NT2/D1 (cell line): Measurements from ENCODE around the gene KRT6C.

Experiments used
- DNase-seq: peaks from one replicate; pipeline ENCODE4 v3.0.0-alpha.2; 2011; ENCODE audit warnings: low read depth, low spot score
- H3K27me3 ChIP-seq: 2 replicates; pipeline ENCODE4 v1.6.0; 2011; ENCODE audit warnings: mild to moderate bottlenecking; ENCODE audit not compliant: insufficient read length, insufficient read depth
- H3K36me3 ChIP-seq: 2 replicates; pipeline ENCODE4 v1.6.1; 2011; ENCODE audit warnings: mild to moderate bottlenecking, low read length, mixed read lengths; ENCODE audit not compliant: insufficient read depth, insufficient read length
- H3K4me1 ChIP-seq: 2 replicates; pipeline ENCODE4 v1.5.1; 2011; ENCODE audit not compliant: insufficient read depth, insufficient read length
- H3K4me3 ChIP-seq: 2 replicates; pipeline ENCODE4 v1.5.1; 2011; ENCODE audit warnings: low read depth; ENCODE audit not compliant: insufficient read length
- H3K9ac ChIP-seq: 2 replicates; pipeline ENCODE4 v1.6.0; 2011; ENCODE audit warnings: low read depth; ENCODE audit not compliant: insufficient read length
- H3K9me3 ChIP-seq: 2 replicates; pipeline ENCODE4 v1.5.1; 2011; ENCODE audit warnings: mild to moderate bottlenecking, low read length; ENCODE audit not compliant: insufficient read depth
- SUZ12 ChIP-seq: IDR thresholded peaks from 2 replicates; pipeline ENCODE4 v1.6.1; 2011; ENCODE audit not compliant: insufficient read length, insufficient read depth; ENCODE audit errors: extremely low read depth
- YY1 ChIP-seq: IDR thresholded peaks from 2 replicates; pipeline ENCODE4 v1.6.1; 2011; ENCODE audit not compliant: insufficient read length, insufficient read depth
- ZNF274 ChIP-seq: IDR thresholded peaks from 2 replicates; pipeline ENCODE4 v1.6.1; 2011; ENCODE audit warnings: mild to moderate bottlenecking, low read depth, low read length

Gene KRT6C

DNA sequence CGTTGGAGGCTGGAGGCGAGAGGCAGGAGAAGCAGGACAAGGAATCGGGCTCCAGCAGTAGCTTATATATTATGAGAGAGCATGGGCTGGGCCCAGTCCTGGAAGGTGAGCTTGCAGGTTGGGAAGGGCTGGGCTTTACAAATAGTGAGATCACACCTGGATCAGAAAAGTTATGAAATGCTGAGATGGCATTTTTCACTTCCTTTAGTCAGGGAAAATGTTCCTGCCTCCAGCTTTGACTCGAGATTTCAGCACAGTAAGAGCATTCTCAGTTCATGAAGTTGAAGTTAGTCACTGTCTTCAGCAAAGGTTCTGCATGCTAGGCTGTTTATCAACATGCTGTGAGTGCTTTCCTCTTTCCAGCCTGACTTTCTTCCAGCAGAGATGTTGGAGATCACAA, at the start of gene KRT6C:
KRT6C (minus strand) TSS at position 38 of the 400 bp plus-strand sequence. CDS start 68 bp downstream, outside the sequence.
- DNase-seq = no peak
- Histone ChIP-seq H3K4me3 (no peak within 1 kb of the TSS), H3K4me1 (no peaks in the 10 kb centered on the region)

DNA sequence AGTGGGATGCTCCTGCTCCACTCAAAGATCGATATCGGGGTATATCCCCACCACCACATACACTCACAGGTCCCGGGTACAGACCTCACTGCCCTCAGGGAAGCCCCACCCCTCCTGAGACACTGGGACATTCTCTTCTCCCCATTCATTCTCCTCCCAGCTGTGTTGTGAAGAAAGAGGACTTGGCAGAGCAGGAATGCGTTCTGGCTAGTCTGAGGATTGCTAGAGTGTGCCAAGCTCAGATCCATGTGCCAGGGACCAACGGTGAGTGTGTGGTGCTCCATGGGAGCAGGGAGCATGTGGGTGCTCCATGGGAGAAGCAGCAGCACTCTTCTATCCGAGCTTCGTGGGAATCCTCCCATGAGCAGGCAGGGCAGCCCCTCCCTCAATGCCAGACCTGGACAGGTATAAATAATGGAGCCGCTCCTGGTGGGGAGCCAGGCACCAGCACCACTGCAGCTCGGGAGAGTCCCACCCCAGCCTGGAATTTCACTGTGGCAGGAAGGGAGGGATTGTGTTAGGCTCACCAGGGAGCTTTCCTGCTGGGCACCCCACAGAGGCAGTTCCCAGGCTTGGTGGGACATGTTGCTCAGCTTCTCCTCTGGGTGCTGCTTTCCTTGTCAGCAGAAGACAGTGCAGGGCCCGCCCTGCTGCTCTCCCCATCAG, 48.9 kb upstream of the KRT6C start:
- no peaks in the 10 kb centered on the region for H3K36me3 ChIP-seq
- no peaks in the 10 kb centered on the region for H3K27me3 ChIP-seq
- TF ChIP-seq YY1 (no peak), SUZ12 (no peak), ZNF274 (no peak)
- H3K4me3 ChIP-seq = no peak overlapping the region
- H3K9ac ChIP-seq = no peak overlapping the region
- H3K9me3 ChIP-seq = no peaks in the 10 kb centered on the region
- peaks cover 25% of the 10 kb centered on the region for H3K4me1 ChIP-seq
- DNase-seq = no peak

More for the DNA sequence above, at the start of gene KRT6C:
- Histone ChIP-seq H3K36me3 (no peaks in the 10 kb centered on the region), H3K9me3 (peaks cover 32% of the 10 kb centered on the region; the same call in 1 of the 2 replicates), H3K9ac (no peak within 1 kb of the TSS), H3K27me3 (no peaks in the 10 kb centered on the region)
- TF ChIP-seq SUZ12 (no peak), ZNF274 (no peak), YY1 (no peak)

DNA sequence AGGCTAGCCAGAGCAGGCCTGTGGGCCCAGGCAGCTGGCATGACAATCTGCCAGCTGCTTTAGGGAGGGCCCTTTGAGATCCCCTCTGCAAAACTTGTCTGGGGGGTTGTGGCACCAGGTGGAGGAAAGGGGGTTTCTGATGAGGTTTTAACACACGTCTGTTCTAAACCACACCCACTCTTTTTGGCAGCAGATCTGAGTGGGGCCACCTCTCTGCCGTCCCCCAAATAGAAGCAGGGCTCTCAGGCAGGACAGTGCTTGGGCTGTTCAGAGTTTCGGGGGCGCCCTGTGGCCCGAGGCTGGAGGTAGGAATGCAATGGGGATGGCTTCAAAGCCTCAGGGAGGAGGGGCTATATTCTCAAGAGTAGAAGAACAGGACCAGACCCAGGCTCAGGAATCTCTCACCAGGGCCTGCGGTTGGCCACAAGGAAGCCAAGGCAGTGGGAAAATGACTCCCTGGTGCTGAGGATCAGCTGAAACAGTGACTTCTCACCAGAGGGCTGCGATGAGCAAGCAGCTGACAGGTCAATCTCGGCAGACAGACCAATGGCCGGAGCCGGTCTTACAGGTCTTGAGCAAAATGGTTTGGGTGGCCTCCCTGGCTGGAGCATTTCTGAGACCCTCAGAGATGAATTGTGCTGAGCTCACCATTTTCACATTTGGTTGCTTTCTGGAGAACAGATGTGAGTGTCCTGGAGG, 48.1 kb upstream of the KRT6C start:
- H3K27me3 ChIP-seq = no peaks in the 10 kb centered on the region
- H3K9me3 ChIP-seq = no peaks in the 10 kb centered on the region
- no peaks in the 10 kb centered on the region for H3K36me3 ChIP-seq
- H3K4me3 ChIP-seq = no peak overlapping the region
- DNase-seq = no peak
- TF ChIP-seq ZNF274 = no peak
- no peak for TF ChIP-seq YY1
- H3K9ac ChIP-seq = no peak overlapping the region
- H3K4me1 ChIP-seq = peaks cover 25% of the 10 kb centered on the region

DNA sequence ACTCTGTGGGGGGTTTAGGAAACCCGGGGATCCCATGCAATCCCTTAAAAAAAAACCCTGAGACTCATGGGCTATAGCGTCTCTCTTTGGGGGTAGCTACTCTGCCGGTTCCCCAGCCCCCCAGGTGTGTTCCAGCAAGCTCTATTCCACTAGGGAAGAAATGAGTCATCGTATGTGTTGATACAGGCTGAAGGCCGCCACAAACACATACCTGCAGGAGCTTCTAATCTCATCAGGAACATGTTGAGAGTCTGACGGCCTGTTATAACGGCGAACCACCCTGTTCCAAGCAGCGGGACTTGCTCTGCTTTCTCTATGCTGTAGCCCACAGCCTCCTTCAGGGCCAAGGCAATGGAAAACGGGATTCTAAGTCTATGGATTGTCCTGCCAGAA, 47.6 kb upstream of the KRT6C start:
- no peak overlapping the region for H3K9ac ChIP-seq
- no peaks in the 10 kb centered on the region for H3K9me3 ChIP-seq
- no peak overlapping the region for H3K4me3 ChIP-seq
- no peak for DNase-seq
- peaks cover 25% of the 10 kb centered on the region for H3K4me1 ChIP-seq
- H3K27me3 ChIP-seq = no peaks in the 10 kb centered on the region
- TF ChIP-seq ZNF274 (no peak), YY1 (no peak), SUZ12 (no peak)
- no peaks in the 10 kb centered on the region for H3K36me3 ChIP-seq

DNA sequence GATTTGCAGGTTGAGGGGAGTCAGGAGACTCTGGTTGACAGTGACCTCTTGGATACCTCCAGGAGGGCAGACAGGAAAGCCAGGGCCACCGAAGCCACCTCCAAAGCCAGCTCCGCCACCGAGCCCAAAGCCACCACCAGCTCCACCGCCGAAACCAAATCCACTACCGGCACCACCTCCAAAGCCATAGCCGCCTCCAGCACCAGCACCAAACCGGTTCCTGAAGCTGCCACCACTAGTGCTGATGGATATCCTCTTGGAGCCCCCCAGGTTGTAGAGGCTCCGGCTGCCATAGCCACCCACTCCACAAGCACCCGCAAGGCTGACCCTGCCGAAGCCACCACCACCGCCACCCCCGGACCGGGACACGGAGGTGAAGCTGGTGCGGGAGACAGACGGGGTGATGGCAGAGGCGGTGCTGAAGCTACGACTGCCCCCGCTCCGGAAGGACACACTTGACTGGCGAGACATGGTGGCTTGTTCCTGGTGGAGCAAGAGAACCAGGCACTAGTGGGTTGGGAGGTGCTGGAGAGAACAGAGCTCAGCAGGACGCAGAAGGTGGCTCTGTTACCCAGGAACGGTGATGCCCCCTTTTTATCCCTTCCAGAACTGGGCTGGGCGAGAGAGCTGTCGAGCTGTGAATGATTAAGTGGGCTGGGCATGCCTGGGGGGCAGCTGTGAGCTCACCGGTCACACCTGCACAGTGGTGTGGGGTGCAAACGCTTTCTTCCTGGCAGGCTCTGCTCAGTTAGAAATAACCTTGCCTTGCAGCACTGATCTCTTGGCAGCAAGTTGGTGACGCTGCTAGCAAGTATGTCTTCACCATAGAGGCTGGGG, 46.4 kb upstream of the KRT6C start, which contains the start of gene KRT5:
KRT5 (minus strand) TSS at position 569 of the 837 bp plus-strand sequence; CDS start at position 471, 98 bp downstream.
- Histone ChIP-seq H3K9ac (no peak within 1 kb of the TSS), H3K4me1 (peaks cover 25% of the 10 kb centered on the region)
- DNase-seq = no peak

DNA sequence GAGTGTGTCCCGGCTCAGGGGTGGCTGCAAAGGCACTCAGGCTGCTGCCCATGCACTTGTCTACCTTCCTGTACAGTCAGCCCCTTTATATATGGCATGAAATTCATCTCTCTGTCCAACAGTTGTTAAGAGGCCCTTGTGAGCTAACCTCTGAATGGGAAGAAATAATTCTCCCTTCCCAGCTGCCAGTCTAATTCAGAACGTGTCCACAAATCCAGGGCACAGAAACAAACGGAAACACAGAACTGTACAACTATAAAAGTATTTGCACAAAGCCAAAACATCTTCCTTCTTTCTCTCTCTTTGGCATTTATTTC, 45.7 kb upstream of the KRT6C start:
- TF ChIP-seq SUZ12 (no peak), YY1 (no peak), ZNF274 (no peak)

More for the DNA sequence above, 46.4 kb upstream of the KRT6C start, which contains the start of gene KRT5:
- Histone ChIP-seq H3K4me3 (no peak within 1 kb of the TSS), H3K9me3 (no peaks in the 10 kb centered on the region), H3K27me3 (no peaks in the 10 kb centered on the region), H3K36me3 (no peaks in the 10 kb centered on the region)
- TF ChIP-seq YY1 (no peak), SUZ12 (no peak), ZNF274 (no peak)

More for the DNA sequence above, 45.7 kb upstream of the KRT6C start:
- Histone ChIP-seq H3K36me3 (no peaks in the 10 kb centered on the region), H3K9me3 (no peaks in the 10 kb centered on the region), H3K4me3 (no peak overlapping the region), H3K9ac (no peak overlapping the region), H3K27me3 (no peaks in the 10 kb centered on the region), H3K4me1 (peaks cover 21% of the 10 kb centered on the region)
- DNase-seq = no peak
